ENCODE results near the gene CCDC60.
"Not testable (repeated sequence)": the region's sequence is repeated elsewhere in the genome, so short reads cannot be mapped to it uniquely, and the experiment has no call there.

CCDC60 gene

GRCh38 chr12:119341988-119342387, 7.5 kb downstream of the CCDC60 start:
- Histone ChIP-seq H3K79me2 (ENCODE audit: control insufficient read depth, insufficient read depth, low read length, poor library complexity) (no peaks in the 10 kb centered on the region), H2BK12ac (ENCODE audit: low read length) (no peak overlapping the region), H3K79me1 (ENCODE audit: low read length) (no peaks in the 10 kb centered on the region), H3K4ac (ENCODE audit: low read depth, low read length) (no peak overlapping the region), H2AFZ (ENCODE audit: insufficient read depth, low read length, poor library complexity) (no peak overlapping the region), H3K9ac (ENCODE audit: low read length) (no peak overlapping the region), H4K12ac (ENCODE audit: low read depth, low read length) (no peak overlapping the region), H3K18ac (ENCODE audit: low read length) (no peak overlapping the region), H4K91ac (ENCODE audit: low read depth, low read length) (no peak overlapping the region), H3K23ac (ENCODE audit: low read length) (no peak overlapping the region), H4K8ac (ENCODE audit: low read depth, low read length) (no peak overlapping the region), H3K27me3 (ENCODE audit: insufficient read depth, low read length) (peaks cover 4% of the 10 kb centered on the region), H2BK120ac (ENCODE audit: insufficient read depth, low read length, poor library complexity) (no peak overlapping the region), H3K36me3 (ENCODE audit: control insufficient read depth in 1 of 2, insufficient read depth in 2 of 2, low read length in 2 of 2) (no peaks in the 10 kb centered on the region), H2AK5ac (ENCODE audit: low read length) (no peak overlapping the region), H3K9me3 (ENCODE audit: insufficient read depth, low read depth, low read length) (no peaks in the 10 kb centered on the region), H2BK5ac (ENCODE audit: low read depth, low read length, poor library complexity) (no peak overlapping the region), H3K4me1 (ENCODE audit: control insufficient read depth in 1 of 2, insufficient read depth in 2 of 2, low read length in 2 of 2) (no peaks in the 10 kb centered on the region), H3K27ac (ENCODE audit: low read depth, low read length) (no peak overlapping the region), H3K4me3 (ENCODE audit: low read depth, low read length) (no peak overlapping the region), H3K4me2 (ENCODE audit: low read length) (no peak overlapping the region), H3K14ac (ENCODE audit: low read length) (no peak overlapping the region)
- WGBS (ENCODE audit: extremely low coverage, insufficient coverage, insufficient read length) = no CpG with 5 or more reads among the region's 2 CpGs
- DNase-seq = no peak

DNA sequence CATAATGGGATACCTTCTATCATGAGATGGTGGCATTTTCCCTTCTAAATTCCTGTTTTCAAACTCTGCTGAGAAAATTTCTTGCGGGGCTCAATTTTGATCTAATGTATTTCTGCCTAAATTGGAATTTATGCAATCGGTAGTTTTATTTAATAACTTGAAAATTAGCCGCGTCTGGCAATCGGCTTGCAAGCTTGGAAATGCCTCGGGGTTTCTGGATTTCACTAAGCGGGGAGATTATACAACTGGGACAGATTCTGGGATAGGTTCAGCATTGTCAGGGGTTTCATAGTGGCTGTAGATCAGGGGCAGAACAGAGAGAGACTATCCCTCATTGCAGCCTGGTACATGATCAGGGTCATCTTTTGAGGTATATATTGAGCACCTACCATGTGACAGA, 8.6 kb downstream of the CCDC60 start:
- Histone ChIP-seq H3K4me3 (ENCODE audit: low read depth, low read length) (no peak overlapping the region), H3K27ac (ENCODE audit: low read depth, low read length) (no peak overlapping the region), H2BK5ac (ENCODE audit: low read depth, low read length, poor library complexity) (no peak overlapping the region), H3K79me1 (ENCODE audit: low read length) (no peaks in the 10 kb centered on the region), H2AFZ (ENCODE audit: insufficient read depth, low read length, poor library complexity) (no peak overlapping the region), H4K91ac (ENCODE audit: low read depth, low read length) (no peak overlapping the region), H3K18ac (ENCODE audit: low read length) (no peak overlapping the region), H3K14ac (ENCODE audit: low read length) (no peak overlapping the region), H3K27me3 (ENCODE audit: insufficient read depth, low read length) (no peaks in the 10 kb centered on the region), H3K9me3 (ENCODE audit: insufficient read depth, low read depth, low read length) (no peaks in the 10 kb centered on the region), H2AK5ac (ENCODE audit: low read length) (no peak overlapping the region), H4K12ac (ENCODE audit: low read depth, low read length) (no peak overlapping the region), H3K4me1 (ENCODE audit: control insufficient read depth in 1 of 2, insufficient read depth in 2 of 2, low read length in 2 of 2) (no peaks in the 10 kb centered on the region), H2BK12ac (ENCODE audit: low read length) (no peak overlapping the region), H3K4ac (ENCODE audit: low read depth, low read length) (no peak overlapping the region), H4K8ac (ENCODE audit: low read depth, low read length) (no peak overlapping the region), H3K4me2 (ENCODE audit: low read length) (no peak overlapping the region), H3K79me2 (ENCODE audit: control insufficient read depth, insufficient read depth, low read length, poor library complexity) (no peaks in the 10 kb centered on the region), H3K23ac (ENCODE audit: low read length) (no peak overlapping the region), H3K9ac (ENCODE audit: low read length) (no peak overlapping the region), H2BK120ac (ENCODE audit: insufficient read depth, low read length, poor library complexity) (no peak overlapping the region), H3K36me3 (ENCODE audit: control insufficient read depth in 1 of 2, insufficient read depth in 2 of 2, low read length in 2 of 2) (no peaks in the 10 kb centered on the region)
- no peak for DNase-seq
- WGBS (ENCODE audit: extremely low coverage, insufficient coverage, insufficient read length) = no CpG with 5 or more reads among the region's 7 CpGs

DNA sequence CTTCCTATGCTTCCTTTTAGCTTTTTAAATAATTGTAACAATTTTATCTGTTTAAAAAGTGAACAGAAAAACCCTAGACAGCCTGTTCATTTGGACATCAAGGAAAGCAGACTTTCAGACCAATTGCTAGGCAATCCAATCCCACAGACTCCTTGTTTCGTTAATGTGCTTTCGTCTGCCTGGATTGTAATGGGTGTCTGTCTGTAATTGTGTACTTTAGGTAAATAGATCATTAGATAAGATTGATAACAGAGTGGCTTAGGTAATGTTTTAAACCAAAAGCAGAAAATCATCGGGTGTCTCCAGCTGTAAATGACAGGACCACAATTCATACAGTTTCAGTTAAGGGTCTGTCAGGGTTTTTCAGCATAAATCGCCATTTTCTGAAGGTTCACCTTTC, 19.6 kb downstream of the CCDC60 start:
- H2BK12ac ChIP-seq (ENCODE audit: low read length) = no peak overlapping the region
- no peak overlapping the region for H3K4ac ChIP-seq (ENCODE audit: low read depth, low read length)
- DNase-seq = no peak
- H2BK120ac ChIP-seq (ENCODE audit: insufficient read depth, low read length, poor library complexity) = no peak overlapping the region
- H4K91ac ChIP-seq (ENCODE audit: low read depth, low read length) = no peak overlapping the region
- no CpG with 5 or more reads among the region's 4 CpGs for WGBS (ENCODE audit: extremely low coverage, insufficient coverage, insufficient read length)
- no peak overlapping the region for H4K8ac ChIP-seq (ENCODE audit: low read depth, low read length)
- H3K36me3 ChIP-seq (ENCODE audit: control insufficient read depth in 1 of 2, insufficient read depth in 2 of 2, low read length in 2 of 2) = no peaks in the 10 kb centered on the region
- H2AK5ac ChIP-seq (ENCODE audit: low read length) = no peak overlapping the region
- H3K9ac ChIP-seq (ENCODE audit: low read length) = no peak overlapping the region
- H3K27me3 ChIP-seq (ENCODE audit: insufficient read depth, low read length) = no peaks in the 10 kb centered on the region
- no peak overlapping the region for H3K23ac ChIP-seq (ENCODE audit: low read length)
- no peak overlapping the region for H4K12ac ChIP-seq (ENCODE audit: low read depth, low read length)
- no peak overlapping the region for H2AFZ ChIP-seq (ENCODE audit: insufficient read depth, low read length, poor library complexity)
- H3K27ac ChIP-seq (ENCODE audit: low read depth, low read length) = no peak overlapping the region
- H3K9me3 ChIP-seq (ENCODE audit: insufficient read depth, low read depth, low read length) = peaks cover 2% of the 10 kb centered on the region
- no peak overlapping the region for H2BK5ac ChIP-seq (ENCODE audit: low read depth, low read length, poor library complexity)
- H3K4me3 ChIP-seq (ENCODE audit: low read depth, low read length) = no peak overlapping the region
- H3K4me2 ChIP-seq (ENCODE audit: low read length) = no peak overlapping the region
- H3K79me2 ChIP-seq (ENCODE audit: control insufficient read depth, insufficient read depth, low read length, poor library complexity) = no peaks in the 10 kb centered on the region
- no peak overlapping the region for H3K18ac ChIP-seq (ENCODE audit: low read length)
- H3K14ac ChIP-seq (ENCODE audit: low read length) = no peak overlapping the region
- no peaks in the 10 kb centered on the region for H3K79me1 ChIP-seq (ENCODE audit: low read length)
- no peaks in the 10 kb centered on the region for H3K4me1 ChIP-seq (ENCODE audit: control insufficient read depth in 1 of 2, insufficient read depth in 2 of 2, low read length in 2 of 2)

GRCh38 chr12:119360366-119360765, 25.8 kb downstream of the CCDC60 start:
- not testable (repeated sequence) for H3K18ac ChIP-seq (ENCODE audit: low read length); H4K91ac ChIP-seq (ENCODE audit: low read depth, low read length); H3K79me1 ChIP-seq (ENCODE audit: low read length); H3K9me3 ChIP-seq (ENCODE audit: insufficient read depth, low read depth, low read length); H3K79me2 ChIP-seq (ENCODE audit: control insufficient read depth, insufficient read depth, low read length, poor library complexity); H2AFZ ChIP-seq (ENCODE audit: insufficient read depth, low read length, poor library complexity); H3K4me2 ChIP-seq (ENCODE audit: low read length); H4K8ac ChIP-seq (ENCODE audit: low read depth, low read length); H2AK5ac ChIP-seq (ENCODE audit: low read length); H3K4me1 ChIP-seq (ENCODE audit: control insufficient read depth in 1 of 2, insufficient read depth in 2 of 2, low read length in 2 of 2); H3K27me3 ChIP-seq (ENCODE audit: insufficient read depth, low read length); H2BK120ac ChIP-seq (ENCODE audit: insufficient read depth, low read length, poor library complexity); H3K23ac ChIP-seq (ENCODE audit: low read length); DNase-seq; H4K12ac ChIP-seq (ENCODE audit: low read depth, low read length); H3K27ac ChIP-seq (ENCODE audit: low read depth, low read length); H3K4me3 ChIP-seq (ENCODE audit: low read depth, low read length); H3K9ac ChIP-seq (ENCODE audit: low read length); H3K4ac ChIP-seq (ENCODE audit: low read depth, low read length); H3K36me3 ChIP-seq (ENCODE audit: control insufficient read depth in 1 of 2, insufficient read depth in 2 of 2, low read length in 2 of 2); H2BK12ac ChIP-seq (ENCODE audit: low read length); H3K14ac ChIP-seq (ENCODE audit: low read length); H2BK5ac ChIP-seq (ENCODE audit: low read depth, low read length, poor library complexity)
- WGBS (ENCODE audit: extremely low coverage, insufficient coverage, insufficient read length) = no CpG with 5 or more reads among the region's 33 CpGs
